Thyroid gland (tissue), 4 donors: ENCODE data around the gene LIN7B. TPM values are rescaled to one million over a fixed set of nuclear protein-coding genes. Genes with fewer than 3 reads are reported as not detected.

Experiments used
- DNase-seq, 2 donors: peaks; one replicate each; pipeline ENCODE4 v3.0.0-alpha.2; 2019
- H3K27ac ChIP-seq, 3 donors: fragments of 200-600 bp; sonication (generic); 1 replicate in 2 of 3; 2 replicates in 1 of 3; pipeline ENCODE4 v1.5.1; 2016 to 2019; ENCODE audit warnings: mild to moderate bottlenecking in 1 of 3, moderate library complexity in 1 of 3
- H3K27me3 ChIP-seq: fragments of 200-600 bp; sonication (generic); one replicate; pipeline ENCODE4 v1.5.1; 2019
- H3K36me3 ChIP-seq, 2 donors: fragments of 200-600 bp; sonication (generic); one replicate each; pipeline ENCODE4 v1.5.1; 2016 to 2019
- H3K4me1 ChIP-seq, 2 donors: fragments of 200-600 bp; sonication (generic); one replicate each; pipeline ENCODE4 v1.5.1; 2017 to 2019
- H3K4me3 ChIP-seq, 3 donors: fragments of 200-600 bp; sonication (generic); replicated peaks in 1 of 3; 1 replicate in 2 of 3; 2 replicates in 1 of 3; pipeline ENCODE4 v1.5.1; 2016; ENCODE audit warnings: mild to moderate bottlenecking in 1 of 3
- H3K9me3 ChIP-seq: fragments of 200-600 bp; sonication (generic); one replicate; pipeline ENCODE4 v1.5.1; 2017
- CTCF ChIP-seq, 6 experiments: fragments of 200-600 bp in 3 of 6; fragments of 450-650 bp in 3 of 6; sonication (generic) in 3 of 6; IDR thresholded peaks; one replicate each; pipeline ENCODE4 v1.5.1; 2016 to 2019; ENCODE audit warnings: antibody characterized with exemption in 6 of 6, mild to moderate bottlenecking in 2 of 6, inconsistent platforms in 1 of 6, moderate library complexity in 1 of 6
- POLR2A ChIP-seq, 2 donors: fragments of 450-650 bp; IDR thresholded peaks; one replicate each; pipeline ENCODE4 v1.6.1; 2017; ENCODE audit warnings: antibody characterized with exemption in 2 of 2, mild to moderate bottlenecking in 2 of 2, moderate library complexity in 1 of 2
- WGBS, 2 donors: methylation state at CpG; one replicate each; pipeline ENCODE4 v1.1.5; 2017; 5-methylcytosine and 5-hydroxymethylcytosine counted together
- intact Hi-C: fragments of 100-400 bp; cut with DNase I; formaldehyde crosslinking; loops from one replicate; pipeline ENCODE4 v1.15.1; 2023
- total RNA-seq, 4 donors: library from RNA; depleted of rRNA; stranded (reverse); fragments of >200 nt; gene quantifications; one replicate each; pipeline ENCODE4 v1.2.3, GENCODE V29; 2016

Gene LIN7B
- total RNA-seq, 4 donors from 2014 or later: 10.5 to 17.7 (median 13.8) TPM

- no peaks in the 10 kb centered on the region for H3K9me3 ChIP-seq
- H3K4me3 ChIP-seq: no peak overlapping the region
- intact Hi-C loops: no loop called here
- TF ChIP-seq CTCF (IDR thresholded peaks at IDR 0.05): no peak
- no peak for TF ChIP-seq POLR2A (IDR thresholded peaks at IDR 0.05)
- no peak overlapping the region for H3K27ac ChIP-seq
- no peak for DNase-seq
- H3K27me3 ChIP-seq: no peaks in the 10 kb centered on the region
- 77 to 78% methylated on average over 5 of the region's 5 CpGs for WGBS, 2 donors
- H3K4me1 ChIP-seq: peaks cover 4 to 6% of the 10 kb centered on the region in 2 donors
- H3K36me3 ChIP-seq: peaks cover 40 to 46% of the 10 kb centered on the region in 2 donors
These were observed 5.1 kb upstream of the LIN7B start for GRCh38 chr19:49109051-49109450.

GRCh38 chr19:49109569-49110233 is 4.5 kb upstream of the LIN7B start:
- intact Hi-C loops: no loop called here
- H3K36me3 ChIP-seq: peaks cover 35 to 41% of the 10 kb centered on the region in 2 donors
- TF ChIP-seq CTCF (IDR thresholded peaks at IDR 0.05) (no peak), POLR2A (IDR thresholded peaks at IDR 0.05) (no peak)
- H3K27me3 ChIP-seq: no peaks in the 10 kb centered on the region
- no peak overlapping the region for H3K4me3 ChIP-seq
- H3K9me3 ChIP-seq: no peaks in the 10 kb centered on the region
- WGBS, 2 donors: 86 to 94% methylated on average over 8 of the region's 8 CpGs
- H3K4me1 ChIP-seq: peaks cover 4 to 7% of the 10 kb centered on the region in 2 donors
- H3K27ac ChIP-seq: no peak overlapping the region
- DNase-seq: no peak

GRCh38 chr19:49110567-49110966 is 3.6 kb upstream of the LIN7B start:
- DNase-seq: no peak
- TF ChIP-seq POLR2A (IDR thresholded peaks at IDR 0.05): no peak
- TF ChIP-seq CTCF (IDR thresholded peaks at IDR 0.05): no peak
- Histone ChIP-seq H3K27me3 (no peaks in the 10 kb centered on the region), H3K4me3 (no peak overlapping the region), H3K4me1 (peaks cover 4 to 7% of the 10 kb centered on the region in 2 donors), H3K9me3 (no peaks in the 10 kb centered on the region), H3K36me3 (peaks cover 26 to 33% of the 10 kb centered on the region in 2 donors), H3K27ac (no peak overlapping the region)
- intact Hi-C loops: no loop called here
- 55 to 71% methylated on average over 3 of the region's 3 CpGs for WGBS, 2 donors

- intact Hi-C loops: no loop called here
- H3K27me3 ChIP-seq: no peaks in the 10 kb centered on the region
- H3K27ac ChIP-seq: no peak overlapping the region
- H3K4me3 ChIP-seq: no peak overlapping the region
- 77 to 78% methylated on average over 11 of the region's 11 CpGs for whole genome bisulfite sequencing, 2 donors
- peaks cover 23 to 28% of the 10 kb centered on the region in 2 donors for H3K36me3 ChIP-seq
- peaks cover 4 to 7% of the 10 kb centered on the region in 2 donors for H3K4me1 ChIP-seq
- TF ChIP-seq CTCF (IDR thresholded peaks at IDR 0.05): no peak
- TF ChIP-seq POLR2A (IDR thresholded peaks at IDR 0.05): no peak
- H3K9me3 ChIP-seq: no peaks in the 10 kb centered on the region
- no peak for DNase-seq
These were observed 2.8 kb upstream of the LIN7B start for GRCh38 chr19:49111218-49111998.
